K562 (cell line): ENCODE results near the gene SLC12A3. TPM values are rescaled to one million over a fixed set of nuclear protein-coding genes. Genes with fewer than 3 reads are reported as not detected.

Source experiments
- ATAC-seq: fragments of 200-7000 bp; cut with Tn5 transposase; 3 replicates; pipeline ENCODE4 v1.9.1; 2020; ENCODE audit warnings: moderate library complexity
- BruUV-seq: library from RNA; stranded (reverse); fragments of 400-500 nt; replicated peaks from 2 replicates; lab custom pipeline; 2021; lab: Mats Ljungman, UMichigan
- CTCF ChIA-PET: fragments of 300-600 bp; formaldehyde crosslinking; extraction: SDS; loops from one replicate; lab custom pipeline; 2021; ENCODE audit warnings: low intra/inter-chr PET ratio; lab: Yijun Ruan, JAX
- POLR2A ChIA-PET: fragments of 300-600, 350-650 bp; sonication (Branson Sonifier 250); formaldehyde crosslinking; extraction: SDS; loops from one replicate; lab custom pipeline; 2021; ENCODE audit warnings: antibody characterized with exemption, inconsistent platforms; lab: Yijun Ruan, JAX
- DNase-seq, 4 experiments: peaks; one replicate each; pipeline versions ENCODE4 v3.0.0 to v3.0.0-alpha.2; 2011 to 2018; ENCODE audit warnings: low spot score in 3 of 4, mixed read lengths in 3 of 4; ENCODE audit errors: extremely low read depth in 1 of 4
- FAIRE-seq: peaks from 2 replicates; lab custom pipeline; 2011; peaks lifted over from hg19 to GRCh38; lab: Jason Lieb, UNC
- H2AFZ ChIP-seq: 2 replicates; pipeline ENCODE4 v1.6.0; 2011; ENCODE audit warnings: low read depth, low read length, control low read depth, inconsistent platforms
- H3K27ac ChIP-seq: fragments of 200-600 bp; 3 replicates; pipeline ENCODE4 v1.8.0; 2011; ENCODE audit warnings: low read depth, mild to moderate bottlenecking, control low read depth, inconsistent platforms, low read length, moderate library complexity, mixed read lengths; ENCODE audit errors: extremely low read depth
- H3K27me3 ChIP-seq, 2 experiments: fragments of 300-600 bp in 1 of 2; 2 replicates in 1 of 2; 3 replicates in 1 of 2; pipeline versions ENCODE4 v1.6.0 to v1.8.0; 2011; ENCODE audit warnings: inconsistent platforms in 2 of 2, low read length in 2 of 2, mild to moderate bottlenecking in 1 of 2, mixed read lengths in 1 of 2, moderate library complexity in 1 of 2; ENCODE audit not compliant: control insufficient read depth in 2 of 2, insufficient read depth in 2 of 2
- H3K36me3 ChIP-seq: fragments of 300-600 bp; 3 replicates; pipeline ENCODE4 v1.8.0; 2011; ENCODE audit warnings: mild to moderate bottlenecking, low read length, inconsistent platforms; ENCODE audit not compliant: control insufficient read depth, insufficient read depth
- H3K4me1 ChIP-seq, 2 experiments: fragments of 200-600 bp in 1 of 2; replicated peaks in 1 of 2; 2 replicates in 1 of 2; 3 replicates in 1 of 2; pipeline versions ENCODE4 v1.5.1 to v1.8.0; 2011; ENCODE audit warnings: inconsistent platforms in 2 of 2, low read length in 2 of 2, mild to moderate bottlenecking in 1 of 2, mixed read lengths in 1 of 2, moderate library complexity in 1 of 2; ENCODE audit not compliant: control insufficient read depth in 2 of 2, insufficient read depth in 2 of 2
- H3K4me2 ChIP-seq: 2 replicates; pipeline ENCODE4 v1.6.1; 2011; ENCODE audit warnings: low read length, control low read depth, inconsistent platforms, mixed read lengths; ENCODE audit not compliant: insufficient read depth
- H3K4me3 ChIP-seq: fragments of 200-600 bp; sonication (generic), shearing (Covaris generic); 2 replicates; pipeline ENCODE4 v1.5.1; 2016; ENCODE audit warnings: control low read depth, inconsistent platforms
- H3K79me2 ChIP-seq: fragments of 200-600 bp; 3 replicates; pipeline ENCODE4 v1.8.0; 2011; ENCODE audit warnings: low read length, inconsistent platforms; ENCODE audit not compliant: control insufficient read depth, insufficient read depth
- H3K9ac ChIP-seq, 2 experiments: 2 replicates each; pipeline versions ENCODE4 v1.6.0 to v1.6.1; 2011; ENCODE audit warnings: low read depth in 2 of 2, low read length in 2 of 2, control low read depth in 1 of 2, inconsistent platforms in 1 of 2, mild to moderate bottlenecking in 1 of 2, mixed read lengths in 1 of 2; ENCODE audit not compliant: insufficient read depth in 1 of 2
- H3K9me1 ChIP-seq: one replicate; pipeline ENCODE4 v1.6.0; 2011; ENCODE audit warnings: inconsistent platforms, mild to moderate bottlenecking, low read length, moderate library complexity; ENCODE audit not compliant: control insufficient read depth, insufficient read depth
- H3K9me3 ChIP-seq: replicated peaks from 2 replicates; pipeline ENCODE4 v1.5.1; 2011; ENCODE audit warnings: low read depth, low read length, inconsistent platforms; ENCODE audit not compliant: control insufficient read depth, insufficient read depth
- H4K20me1 ChIP-seq: replicated peaks from 2 replicates; pipeline ENCODE4 v1.6.1; 2011; ENCODE audit warnings: low read length, inconsistent platforms, mixed read lengths; ENCODE audit not compliant: control insufficient read depth, insufficient read depth
- CBFA2T2 ChIP-seq: fragments of 450-650 bp; conservative IDR thresholded peaks from 2 replicates; pipeline ENCODE4 v1.6.1; 2017; ENCODE audit warnings: mild to moderate bottlenecking
- CTBP1 ChIP-seq: fragments of 450-650 bp; IDR thresholded peaks from 2 replicates; pipeline ENCODE4 v1.6.1; 2016; ENCODE audit warnings: borderline replicate concordance
- ESRRA ChIP-seq: fragments of 450-650 bp; IDR thresholded peaks from 2 replicates; pipeline ENCODE4 v1.6.1; 2014; ENCODE audit warnings: low read depth, mild to moderate bottlenecking, moderate library complexity, borderline replicate concordance
- ETS2 ChIP-seq: IDR thresholded peaks from 2 replicates; pipeline ENCODE4 v1.6.1; 2016; ENCODE audit warnings: borderline replicate concordance, missing genetic modification characterization, mild to moderate bottlenecking, moderate library complexity, missing compliant biosample characterization; ENCODE audit not compliant: poor library complexity, severe bottlenecking
- FOSL1 ChIP-seq: fragments of 200-800 bp; sonication (Bioruptor generic); conservative IDR thresholded peaks from 2 replicates; pipeline ENCODE4 v1.6.1; 2016; ENCODE audit warnings: missing genetic modification characterization, missing compliant biosample characterization
- HDAC2 ChIP-seq: fragments of 450-650 bp; IDR thresholded peaks from 2 replicates; pipeline ENCODE4 v1.6.1; 2016; ENCODE audit warnings: mild to moderate bottlenecking
- KAT2B ChIP-seq: IDR thresholded peaks from one replicate; pipeline ENCODE4 v1.6.1; 2012; ENCODE audit warnings: low read depth, mild to moderate bottlenecking, control low read depth, inconsistent platforms, low read length, moderate library complexity
- MAFK ChIP-seq: IDR thresholded peaks from 2 replicates; pipeline ENCODE4 v1.6.1; 2011; ENCODE audit warnings: low read length, improper control_type of control experiment
- NR2C1 ChIP-seq, 2 experiments: fragments of 450-650 bp; IDR thresholded peaks; 2 replicates each; pipeline ENCODE4 v1.6.1; 2017; ENCODE audit warnings: mild to moderate bottlenecking in 2 of 2, antibody characterized with exemption in 1 of 2, inconsistent platforms in 1 of 2, missing compliant biosample characterization in 1 of 2, missing genetic modification characterization in 1 of 2
- PTBP1 ChIP-seq: fragments of 200-400 bp; formaldehyde crosslinking; IDR thresholded peaks from 2 replicates; pipeline ENCODE4 v1.6.1; 2017; ENCODE audit warnings: low read depth, low read length
- RBM25 ChIP-seq: fragments of 200-400 bp; formaldehyde crosslinking; IDR thresholded peaks from 2 replicates; pipeline ENCODE4 v1.6.1; 2018; ENCODE audit warnings: low read length, low read depth, moderate library complexity; ENCODE audit not compliant: severe bottlenecking
- RCOR1 ChIP-seq, 2 experiments: IDR thresholded peaks; 2 replicates each; pipeline ENCODE4 v1.6.1; 2012; ENCODE audit warnings: low read depth in 2 of 2, low read length in 2 of 2, borderline replicate concordance in 1 of 2, improper control_type of control experiment in 1 of 2
- YY1 ChIP-seq, 3 experiments: IDR thresholded peaks; 2 replicates each; pipeline ENCODE4 v1.6.1; 2011; ENCODE audit warnings: low read length in 2 of 3, mild to moderate bottlenecking in 2 of 3, moderate library complexity in 2 of 3, borderline replicate concordance in 1 of 3, control low read depth in 1 of 3, low read depth in 1 of 3; ENCODE audit not compliant: insufficient read depth in 3 of 3, insufficient replicate concordance in 2 of 3, control insufficient read depth in 1 of 3, insufficient read length in 1 of 3; ENCODE audit errors: extremely low read depth in 1 of 3
- ZFP36 ChIP-seq: fragments of 150-350 bp; IDR thresholded peaks from 2 replicates; pipeline ENCODE4 v1.6.1; 2018; ENCODE audit warnings: low read length, low read depth; ENCODE audit not compliant: partially characterized antibody
- ZNF316 ChIP-seq: fragments of 450-650 bp; IDR thresholded peaks from 2 replicates; pipeline ENCODE4 v1.6.1; 2016
- ZNF764 ChIP-seq: fragments of 250-450 bp; sonication (Bioruptor Pico); IDR thresholded peaks from 2 replicates; pipeline ENCODE4 v1.4.0; 2020; ENCODE audit warnings: low read depth, mild to moderate bottlenecking, moderate library complexity
- ZNF778 ChIP-seq: fragments of 450-650 bp; formaldehyde crosslinking; IDR thresholded peaks from 2 replicates; pipeline ENCODE4 v1.4.0; 2020; ENCODE audit warnings: mild to moderate bottlenecking, moderate library complexity
- WGBS: fragments of 100-300 bp; shearing (Covaris generic); methylation state at CpG from one replicate; pipeline ENCODE4 v1.1.6; 2016; ENCODE audit warnings: low coverage, mixed read lengths; ENCODE audit not compliant: insufficient coverage; ENCODE audit errors: missing lambda C conversion rate; 5-methylcytosine and 5-hydroxymethylcytosine counted together
- in situ Hi-C: fragments of 300-500 bp; cut with MboI; formaldehyde crosslinking; loops from 4 replicates; pipeline ENCODE4 v1.15.0; 2018; ENCODE audit warnings: inconsistent platforms, mixed read lengths
- intact Hi-C: fragments of 100-400 bp; cut with micrococcal nuclease; formaldehyde crosslinking; loops from 2 replicates; pipeline ENCODE4 v1.14.2; 2022
- polyA plus RNA-seq, 8 experiments: library from polyadenylated mRNA; depleted of rRNA in 4 of 8; stranded (reverse) in 5 of 8; unstranded in 3 of 8; fragments of >200 nt; fragmentation: Nextera tagmentation in 2 of 8; fragmentation: Illumina TruSeq in 1 of 8; extraction: Ambion mirVana in 2 of 8; extraction: Trizol in 1 of 8; gene quantifications; 2 replicates each; pipeline versions ENCODE4 v1.2.1 to v1.2.3, GENCODE V29; 2011 to 2014; ENCODE audit warnings: inconsistent platforms in 1 of 8, missing spikeins in 1 of 8
- total RNA-seq, 7 experiments: library from RNA; depleted of rRNA in 6 of 7; stranded (reverse); fragments of >200 nt in 6 of 7; fragmentation: Illumina TruSeq in 2 of 7; extraction: Trizol in 2 of 7; gene quantifications; 2 replicates each; pipeline versions ENCODE4 v1.2.1 to v1.2.3, GENCODE V29; 2011 to 2021; ENCODE audit warnings: low replicate concordance in 1 of 7
- TF ChIP-seq, protein P1 (sequence below): fragments of 250-450 bp; sonication (Bioruptor Pico); IDR thresholded peaks from 2 replicates; pipeline ENCODE4 v1.5.0; 2020; ENCODE audit warnings: mild to moderate bottlenecking
- TF ChIP-seq, protein P2 (sequence below), 2 experiments: fragments of 450-650 bp in 1 of 2; sonication (generic) in 1 of 2; formaldehyde crosslinking in 1 of 2; IDR thresholded peaks in 1 of 2; conservative IDR thresholded peaks in 1 of 2; 2 replicates each; pipeline versions ENCODE4 v1.6.1 to v1.8.1; 2016 to 2023; ENCODE audit warnings: mild to moderate bottlenecking in 2 of 2, moderate library complexity in 2 of 2, inconsistent platforms in 1 of 2, missing genetic modification reagents in 1 of 2

The SLC12A3 gene
- total and polyA plus RNA-seq, 9 of the 15 experiments (the other 6 are each of a cell fraction or from before 2014, with no cell fraction given), result not detected

DNA sequence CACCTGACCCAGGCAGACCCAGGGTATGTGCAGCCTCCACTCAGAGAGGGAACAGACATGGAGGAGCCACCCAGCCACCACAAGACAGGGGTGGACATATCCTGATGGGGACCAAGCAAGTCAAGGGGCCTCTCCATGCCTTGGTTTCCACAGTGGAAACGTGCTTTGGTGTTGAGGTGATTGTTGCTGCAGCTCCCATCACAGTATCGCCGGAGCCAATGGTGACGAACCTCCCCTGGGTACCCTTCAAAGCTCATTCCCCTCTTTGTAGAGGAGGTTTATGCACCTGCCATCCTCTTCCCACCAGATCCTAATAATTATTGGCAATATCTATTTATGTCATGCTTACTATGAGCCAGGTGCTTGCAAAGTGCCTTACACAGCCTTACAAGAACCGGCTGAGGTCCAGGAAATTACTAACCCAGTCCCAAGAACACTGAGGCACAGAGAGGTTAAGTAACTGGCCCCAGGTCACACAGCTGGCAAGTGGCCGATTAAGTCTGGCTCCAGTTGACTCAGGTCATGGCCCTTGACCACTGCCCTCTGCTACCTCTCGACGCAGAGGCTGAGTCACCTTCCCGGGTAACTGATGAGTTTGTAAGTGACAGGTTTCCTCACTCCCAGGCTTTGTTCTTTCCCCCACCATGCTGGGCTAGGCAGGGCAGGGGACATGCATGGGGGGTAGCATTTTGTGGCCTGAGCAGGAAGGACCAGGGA lies 20.6 kb downstream of the SLC12A3 start:
- peaks cover 3 to 24% of the 10 kb centered on the region in 2 experiments; a peak in 3 of 5 replicates for H3K27me3 ChIP-seq
- H3K4me2 ChIP-seq, result no peak overlapping the region
- peak; percentile 38 to 54 (median 44) for DNase-seq
- ChIA-PET POLR2A (no interaction called here), CTCF (no interaction called here)
- ATAC-seq, result peak; percentile 63
- no TSS peak for BruUV-seq
- 3% methylated on average over 9 of the region's 9 CpGs for WGBS
- FAIRE-seq, result peak; percentile 83
- H3K9me1 ChIP-seq, result no peaks in the 10 kb centered on the region
- in situ Hi-C loops, result no loop called here
- no peak overlapping the region for H3K27ac ChIP-seq
- H3K36me3 ChIP-seq, result no peaks in the 10 kb centered on the region
- H2AFZ ChIP-seq, result no peak overlapping the region
- no peak overlapping the region for H3K9ac ChIP-seq
- no peak overlapping the region for H3K4me3 ChIP-seq
- H4K20me1 ChIP-seq, result no peaks in the 10 kb centered on the region; the same call in 1 of the 2 replicates
- peaks cover 0 to 14% of the 10 kb centered on the region in 2 experiments; a peak in 2 of 5 replicates for H3K4me1 ChIP-seq
- H3K9me3 ChIP-seq, result no peaks in the 10 kb centered on the region
- no peaks in the 10 kb centered on the region for H3K79me2 ChIP-seq
- intact Hi-C loops, result no loop called here
- TF ChIP-seq RBM25 (peak; percentile 94), NR2C1 (IDR thresholded peaks at IDR 0.05) (no peak; the same call in 1 of the 2 replicates), NR2C1 (tag; IDR thresholded peaks at IDR 0.05) (peak; percentile 77), ETS2 (tag) (no peak), ESRRA (peak; percentile 28; the same call in 1 of the 2 replicates), YY1 (IDR thresholded peaks at IDR 0.05; ENCODE audit: borderline replicate concordance in 1 of 3, control insufficient read depth in 1 of 3, extremely low read depth in 1 of 3, insufficient read depth in 3 of 3, insufficient read length in 1 of 3, insufficient replicate concordance in 2 of 3, low read depth in 1 of 3, low read length in 2 of 3) (no peak), ZNF764 (CRISPR knock-in tag) (no peak), CTBP1 (0 out of 2 replicates have a peak, but pooled peaks have one; percentile 11), CBFA2T2 (no peak), FOSL1 (tag) (peak; percentile 68), KAT2B (no peak), HDAC2 (peak; percentile 47; the same call in 1 of the 2 replicates), ZNF316 (no peak), PTBP1 (0 out of 2 replicates have a peak, but pooled peaks have one; percentile 75), ZNF778 (CRISPR knock-in tag) (no peak), MAFK (0 out of 2 replicates have a peak, but pooled peaks have one; percentile 5), RCOR1 (IDR thresholded peaks at IDR 0.05; ENCODE audit: borderline replicate concordance in 1 of 2, low read depth in 2 of 2, low read length in 2 of 2) (peak in 1 of 2 experiments; percentile 29; a peak in 1 of 4 replicates), ZFP36 (peak; percentile 95)
- TF ChIP-seq, protein P1, sequence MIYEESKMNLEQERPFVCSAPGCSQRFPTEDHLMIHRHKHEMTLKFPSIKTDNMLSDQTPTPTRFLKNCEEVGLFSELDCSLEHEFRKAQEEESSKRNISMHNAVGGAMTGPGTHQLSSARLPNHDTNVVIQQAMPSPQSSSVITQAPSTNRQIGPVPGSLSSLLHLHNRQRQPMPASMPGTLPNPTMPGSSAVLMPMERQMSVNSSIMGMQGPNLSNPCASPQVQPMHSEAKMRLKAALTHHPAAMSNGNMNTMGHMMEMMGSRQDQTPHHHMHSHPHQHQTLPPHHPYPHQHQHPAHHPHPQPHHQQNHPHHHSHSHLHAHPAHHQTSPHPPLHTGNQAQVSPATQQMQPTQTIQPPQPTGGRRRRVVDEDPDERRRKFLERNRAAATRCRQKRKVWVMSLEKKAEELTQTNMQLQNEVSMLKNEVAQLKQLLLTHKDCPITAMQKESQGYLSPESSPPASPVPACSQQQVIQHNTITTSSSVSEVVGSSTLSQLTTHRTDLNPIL, result no peak
- TF ChIP-seq, protein P2, sequence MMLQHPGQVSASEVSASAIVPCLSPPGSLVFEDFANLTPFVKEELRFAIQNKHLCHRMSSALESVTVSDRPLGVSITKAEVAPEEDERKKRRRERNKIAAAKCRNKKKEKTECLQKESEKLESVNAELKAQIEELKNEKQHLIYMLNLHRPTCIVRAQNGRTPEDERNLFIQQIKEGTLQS (IDR thresholded peaks at IDR 0.05), result peak; percentile 64
- TF ChIP-seq, protein P2 (CRISPR knock-in tag; conservative IDR thresholded peaks at IDR 0.05), result no peak
